ENCODE data around the gene SERPINA1. TPM values are rescaled to one million over a fixed set of nuclear protein-coding genes. Genes with fewer than 3 reads are reported as not detected.

The SERPINA1 gene
- polyA plus RNA-seq, 1 donor from 2014 or later: 1.4 TPM

GRCh38 chr14:94382099-94382715, 6.2 kb downstream of the SERPINA1 start:
- no peak overlapping the region for H3K4me3 Mint-ChIP-seq
- H3K4me1 Mint-ChIP-seq: no peaks in the 10 kb centered on the region
- H3K36me3 Mint-ChIP-seq: no peaks in the 10 kb centered on the region
- peaks cover 4% of the 10 kb centered on the region for H3K27me3 Mint-ChIP-seq
- H3K9me3 Mint-ChIP-seq: peaks cover 0 to 1% (median 1%) of the 10 kb centered on the region in 3 donors
- H3K27ac Mint-ChIP-seq: no peak overlapping the region

- H3K27me3 Mint-ChIP-seq: peaks cover 4% of the 10 kb centered on the region
- peaks cover 0 to 1% (median 1%) of the 10 kb centered on the region in 3 donors for H3K9me3 Mint-ChIP-seq
- H3K36me3 Mint-ChIP-seq: no peaks in the 10 kb centered on the region
- H3K4me1 Mint-ChIP-seq: no peaks in the 10 kb centered on the region
- H3K4me3 Mint-ChIP-seq: no peak overlapping the region
- no peak overlapping the region for H3K27ac Mint-ChIP-seq
These were observed 7.0 kb downstream of the SERPINA1 start for GRCh38 chr14:94381149-94382030.

GRCh38 chr14:94380225-94381148, 7.9 kb downstream of the SERPINA1 start:
- Mint-ChIP-seq H3K4me1 (no peaks in the 10 kb centered on the region), H3K9me3 (peaks cover 0 to 1% (median 1%) of the 10 kb centered on the region in 3 donors), H3K27ac (no peak overlapping the region), H3K27me3 (peaks cover 4% of the 10 kb centered on the region), H3K4me3 (no peak overlapping the region), H3K36me3 (no peaks in the 10 kb centered on the region)

GRCh38 chr14:94379291-94380224, 8.8 kb downstream of the SERPINA1 start:
- H3K4me1 Mint-ChIP-seq: no peaks in the 10 kb centered on the region

GRCh38 chr14:94378527-94379290, 9.7 kb downstream of the SERPINA1 start:
- Mint-ChIP-seq H3K9me3 (peaks cover 0 to 1% (median 0%) of the 10 kb centered on the region in 3 donors), H3K4me1 (no peaks in the 10 kb centered on the region), H3K27me3 (peaks cover 4% of the 10 kb centered on the region), H3K36me3 (no peaks in the 10 kb centered on the region), H3K27ac (no peak overlapping the region), H3K4me3 (no peak overlapping the region)

More at GRCh38 chr14:94379291-94380224, 8.8 kb downstream of the SERPINA1 start:
- Mint-ChIP-seq H3K36me3 (no peaks in the 10 kb centered on the region), H3K27me3 (peaks cover 4% of the 10 kb centered on the region), H3K4me3 (no peak overlapping the region), H3K9me3 (peaks cover 0 to 1% (median 0%) of the 10 kb centered on the region in 3 donors), H3K27ac (no peak overlapping the region)

GRCh38 chr14:94377866-94378470, 10.4 kb downstream of the SERPINA1 start:
- peaks cover 4% of the 10 kb centered on the region for H3K27me3 Mint-ChIP-seq
- H3K4me1 Mint-ChIP-seq: no peaks in the 10 kb centered on the region
- no peak overlapping the region for H3K27ac Mint-ChIP-seq
- H3K36me3 Mint-ChIP-seq: no peaks in the 10 kb centered on the region
- no peak overlapping the region for H3K4me3 Mint-ChIP-seq
- H3K9me3 Mint-ChIP-seq: peaks cover 0 to 1% (median 0%) of the 10 kb centered on the region in 3 donors

GRCh38 chr14:94376976-94377865, 11.2 kb downstream of the SERPINA1 start:
- Mint-ChIP-seq H3K27me3 (peaks cover 4% of the 10 kb centered on the region), H3K4me1 (no peaks in the 10 kb centered on the region), H3K27ac (no peak overlapping the region), H3K4me3 (no peak overlapping the region), H3K36me3 (no peaks in the 10 kb centered on the region), H3K9me3 (peaks cover 0 to 1% (median 0%) of the 10 kb centered on the region in 3 donors)

- no peak overlapping the region for H3K4me3 Mint-ChIP-seq
- H3K36me3 Mint-ChIP-seq: no peaks in the 10 kb centered on the region
- peaks cover 4% of the 10 kb centered on the region for H3K27me3 Mint-ChIP-seq
- no peak overlapping the region for H3K27ac Mint-ChIP-seq
- H3K4me1 Mint-ChIP-seq: no peaks in the 10 kb centered on the region
- peaks cover 0 to 1% (median 0%) of the 10 kb centered on the region in 3 donors for H3K9me3 Mint-ChIP-seq
These were observed 12.1 kb downstream of the SERPINA1 start for GRCh38 chr14:94376108-94376975.

- no peak overlapping the region for H3K27ac Mint-ChIP-seq
- no peak overlapping the region for H3K4me3 Mint-ChIP-seq
- H3K36me3 Mint-ChIP-seq: no peaks in the 10 kb centered on the region
- H3K27me3 Mint-ChIP-seq: peaks cover 1% of the 10 kb centered on the region
- H3K4me1 Mint-ChIP-seq: peaks cover 0 to 2% (median 0%) of the 10 kb centered on the region in 3 donors
- H3K9me3 Mint-ChIP-seq: peaks cover 0 to 1% (median 0%) of the 10 kb centered on the region in 3 donors
These were observed 12.8 kb downstream of the SERPINA1 start for GRCh38 chr14:94375552-94376107.

- Mint-ChIP-seq H3K9me3 (no peaks in the 10 kb centered on the region), H3K4me1 (peaks cover 0 to 2% (median 0%) of the 10 kb centered on the region in 3 donors), H3K27ac (no peak overlapping the region), H3K27me3 (peaks cover 1% of the 10 kb centered on the region), H3K36me3 (no peaks in the 10 kb centered on the region), H3K4me3 (no peak overlapping the region)
These were observed 13.6 kb downstream of the SERPINA1 start for GRCh38 chr14:94374749-94375260.

- no peak overlapping the region for H3K27ac Mint-ChIP-seq
- H3K4me1 Mint-ChIP-seq: peaks cover 0 to 2% (median 0%) of the 10 kb centered on the region in 3 donors
- H3K4me3 Mint-ChIP-seq: no peak overlapping the region
- H3K27me3 Mint-ChIP-seq: no peaks in the 10 kb centered on the region
- no peaks in the 10 kb centered on the region for H3K36me3 Mint-ChIP-seq
- no peaks in the 10 kb centered on the region for H3K9me3 Mint-ChIP-seq
These were observed 14.3 kb downstream of the SERPINA1 start for GRCh38 chr14:94374116-94374515.
